GM18519 (cell line): Measurements from ENCODE around the gene ANXA3.
A peak's percentile ranks its signal among the peaks of the same experiment; 100 is the strongest.

Experiments
- ATAC-seq: cut with Tn5 transposase; IDR thresholded peaks from one replicate; pipeline ENCODE4 v1.9.1; 2021; ENCODE audit warnings: mild to moderate bottlenecking, moderate library complexity; ENCODE audit not compliant: unreplicated experiment, low FRiP score

ANXA3 gene

DNA sequence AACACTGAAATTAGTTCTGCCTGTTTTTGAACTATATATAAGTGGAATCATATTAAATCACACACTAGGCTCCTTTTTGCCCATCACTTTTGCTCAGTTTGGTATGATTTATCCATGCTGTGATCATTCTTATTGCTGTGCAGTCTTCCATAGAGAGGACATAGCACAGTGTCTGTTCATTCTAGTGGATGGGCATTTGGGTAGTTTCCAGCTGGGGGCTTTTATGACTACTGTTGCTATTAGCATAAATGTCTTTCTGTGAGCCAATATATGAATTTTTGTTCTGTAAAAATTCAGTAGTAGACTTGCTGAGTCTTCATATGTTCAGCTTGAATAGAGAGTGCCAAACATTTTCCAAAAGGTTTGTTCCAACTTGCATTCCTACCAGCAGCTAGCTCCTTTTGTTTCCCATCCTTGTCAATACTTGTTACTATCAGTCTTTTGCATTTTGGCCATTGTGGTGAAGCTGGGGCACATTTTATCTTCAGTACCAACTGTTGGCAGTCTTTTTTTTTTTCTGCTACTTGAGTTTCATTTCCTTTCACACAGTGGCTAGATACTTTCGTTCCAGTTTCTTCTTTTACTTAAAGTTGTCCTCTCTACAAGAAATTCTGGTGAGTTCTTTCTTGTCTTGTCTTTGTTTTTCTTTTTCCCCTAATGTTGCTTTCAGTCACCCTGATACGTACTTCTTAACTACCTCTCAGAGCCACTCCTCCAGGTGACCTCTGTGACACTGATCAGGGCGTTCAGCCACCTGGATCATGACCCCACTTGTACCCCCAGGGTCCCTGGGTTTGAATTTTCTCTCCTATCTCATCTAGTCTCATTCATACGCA, 87.0 kb downstream of the ANXA3 start:
- peak; percentile 58 for ATAC-seq

- no peak for ATAC-seq
Measured at GRCh38 chr4:78640714-78641113, 89.1 kb downstream of the ANXA3 start.

- ATAC-seq: no peak
Measured at GRCh38 chr4:78642934-78643333, 91.4 kb downstream of the ANXA3 start.

GRCh38 chr4:78644063-78644691, 92.6 kb downstream of the ANXA3 start:
- no peak for ATAC-seq

- peak; percentile 88 for ATAC-seq
Measured at GRCh38 chr4:78644744-78645330, 93.3 kb downstream of the ANXA3 start.

- no peak for ATAC-seq
Measured at GRCh38 chr4:78645853-78646757, 94.5 kb downstream of the ANXA3 start.

GRCh38 chr4:78647272-78647671, 95.7 kb downstream of the ANXA3 start:
- no peak for ATAC-seq

DNA sequence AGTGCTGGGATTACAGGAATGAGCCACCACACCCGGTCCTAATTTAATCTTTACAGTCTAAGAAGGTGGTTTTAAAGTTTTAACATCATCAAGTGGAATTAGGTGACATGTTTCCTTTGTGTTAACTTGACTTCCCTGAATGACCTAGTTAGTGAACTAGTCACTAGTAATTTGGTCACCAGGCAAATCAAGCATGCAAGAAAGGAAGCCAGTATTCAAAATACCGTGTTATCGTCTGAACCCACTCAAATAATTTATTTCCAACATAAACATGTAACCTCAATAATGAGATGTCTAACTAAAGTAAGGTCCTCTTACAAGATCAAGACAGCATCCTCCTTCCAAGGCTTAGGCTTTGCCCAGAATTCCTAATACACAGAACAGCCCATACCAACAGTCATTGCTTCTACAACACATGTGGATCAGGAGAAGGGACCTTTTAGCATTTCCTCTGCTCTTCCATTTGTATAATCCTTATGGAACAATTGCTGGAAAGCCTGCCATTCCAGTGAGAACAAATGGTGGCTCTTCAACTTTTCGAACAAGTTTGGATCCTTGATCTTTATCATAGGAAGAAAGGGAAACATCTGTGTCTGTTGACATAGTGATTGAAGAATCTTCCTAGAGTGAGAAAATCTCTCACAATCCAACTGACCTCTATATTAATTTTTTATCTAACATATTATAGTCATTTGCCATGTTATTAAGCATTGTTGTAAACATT, 97.2 kb downstream of the ANXA3 start:
- no peak for ATAC-seq

GRCh38 chr4:78650106-78651024, 98.8 kb downstream of the ANXA3 start:
- no peak for ATAC-seq

- no peak for ATAC-seq
Measured at GRCh38 chr4:78651250-78651860, 99.8 kb downstream of the ANXA3 start.

DNA sequence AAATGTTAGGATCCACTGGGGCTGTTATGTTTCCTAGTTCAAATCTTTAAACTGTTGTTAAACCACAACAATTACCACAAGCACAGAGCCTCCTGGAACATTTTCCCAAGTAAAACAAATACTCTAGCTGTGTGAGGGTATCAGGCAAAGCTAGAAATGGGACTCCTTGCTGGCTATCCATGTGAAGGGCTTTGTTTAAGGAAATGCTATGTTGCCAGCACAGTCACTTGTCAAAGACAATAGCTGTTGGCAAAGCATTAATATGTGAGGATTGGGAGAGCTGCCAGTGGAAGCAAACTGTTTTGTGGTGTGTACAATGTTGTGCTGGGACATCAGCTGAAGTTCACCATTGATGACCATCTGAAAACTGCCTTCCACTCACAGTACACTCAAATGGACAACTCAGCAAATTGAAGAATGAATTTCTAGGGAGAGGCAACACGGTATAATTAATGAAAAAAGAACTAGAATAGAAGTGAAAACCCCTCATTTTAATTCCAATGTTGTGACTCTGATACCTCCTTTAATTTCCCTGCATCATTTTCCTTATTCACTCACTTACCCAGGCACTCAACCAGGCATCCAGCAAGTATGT, 100.8 kb downstream of the ANXA3 start:
- ATAC-seq: no peak

DNA sequence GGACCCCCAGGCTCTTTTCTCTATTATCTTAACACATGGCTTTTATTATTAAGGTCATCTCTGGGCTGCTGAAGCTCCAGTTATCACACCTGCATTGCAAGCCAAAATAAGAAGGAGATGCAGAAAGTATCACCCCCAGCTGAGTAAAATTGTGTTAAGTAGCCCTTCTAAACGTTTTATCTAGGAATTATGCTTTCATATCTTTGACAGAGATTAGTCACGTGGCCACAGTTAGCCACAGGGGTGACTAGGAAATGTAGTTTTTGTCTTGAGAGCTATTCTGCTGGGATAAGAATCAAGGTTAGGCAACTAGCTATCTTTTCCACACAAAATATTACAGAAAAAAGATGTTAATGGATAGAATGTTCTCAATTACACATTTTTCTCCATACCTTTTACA, 102.1 kb downstream of the ANXA3 start:
- ATAC-seq: no peak

- no peak for ATAC-seq
Measured at GRCh38 chr4:78654807-78655206, 103.2 kb downstream of the ANXA3 start.

GRCh38 chr4:78656968-78657445, 105.4 kb downstream of the ANXA3 start:
- ATAC-seq: peak; percentile 36

GRCh38 chr4:78659264-78659663, 107.7 kb downstream of the ANXA3 start:
- no peak for ATAC-seq

GRCh38 chr4:78659665-78660064, 108.1 kb downstream of the ANXA3 start:
- ATAC-seq: no peak
